ENCODE results near the gene CHEK1.

CHEK1 gene

DNA sequence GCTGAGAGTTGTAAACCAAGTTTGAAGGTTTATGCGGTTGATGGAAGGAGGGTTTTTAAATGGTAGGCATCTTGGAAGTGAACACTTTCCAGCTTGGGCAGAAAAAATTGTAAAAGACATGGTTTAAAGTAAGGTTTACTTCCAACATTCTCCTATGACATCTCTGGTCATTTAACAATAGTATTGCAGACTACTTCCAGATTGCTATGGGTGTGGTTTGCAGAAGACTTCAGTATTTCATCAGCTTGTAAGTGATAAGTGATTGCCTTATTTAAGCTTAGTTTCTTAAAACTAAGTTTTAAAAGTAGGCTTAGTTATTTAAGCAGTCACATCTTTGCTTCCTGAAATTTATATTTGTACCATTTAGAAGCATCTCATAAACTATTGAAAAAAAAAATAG, 39.5 kb upstream of the CHEK1 start:
- no peak for TF ChIP-seq CTCF (conservative IDR thresholded peaks at IDR 0.05; ENCODE audit: low read depth, low read length)

GRCh38 chr11:125586623-125587022, 38.3 kb upstream of the CHEK1 start:
- Histone ChIP-seq H3K36me3 (ENCODE audit: insufficient read depth) (no peaks in the 10 kb centered on the region), H3K27me3 (ENCODE audit: insufficient read depth, low read depth) (no peaks in the 10 kb centered on the region), H4K20me1 (ENCODE audit: insufficient read depth) (no peaks in the 10 kb centered on the region), H3K4me1 (ENCODE audit: low read depth, poor library complexity, severe bottlenecking) (peaks cover 7% of the 10 kb centered on the region), H3K27ac (no peak overlapping the region), H3K4me2 (no peak overlapping the region), H3K9ac (no peak overlapping the region), H2AFZ (ENCODE audit: low read depth) (no peak overlapping the region), H3K4me3 (IDR thresholded peaks at IDR 0.05; ENCODE audit: insufficient read depth, low read depth, low read length) (no peak overlapping the region), H3K79me2 (ENCODE audit: insufficient read depth, low read depth) (no peaks in the 10 kb centered on the region; the same call in 1 of the 2 replicates)
- TF ChIP-seq CTCF (conservative IDR thresholded peaks at IDR 0.05; ENCODE audit: low read depth, low read length) = no peak

More for the DNA sequence above, 39.5 kb upstream of the CHEK1 start:
- no peak overlapping the region for H3K4me2 ChIP-seq
- H4K20me1 ChIP-seq (ENCODE audit: insufficient read depth) = no peaks in the 10 kb centered on the region
- H3K27ac ChIP-seq = no peak overlapping the region
- no peak overlapping the region for H2AFZ ChIP-seq (ENCODE audit: low read depth)
- 0 out of 2 replicates have a peak, but pooled peaks cover 2% of the 10 kb centered on the region for H3K36me3 ChIP-seq (ENCODE audit: insufficient read depth)
- no peaks in the 10 kb centered on the region for H3K79me2 ChIP-seq (ENCODE audit: insufficient read depth, low read depth)
- H3K9ac ChIP-seq = no peak overlapping the region
- H3K4me3 ChIP-seq (IDR thresholded peaks at IDR 0.05; ENCODE audit: insufficient read depth, low read depth, low read length) = no peak overlapping the region
- H3K27me3 ChIP-seq (ENCODE audit: insufficient read depth, low read depth) = no peaks in the 10 kb centered on the region
- no peaks in the 10 kb centered on the region for H3K4me1 ChIP-seq (ENCODE audit: low read depth, poor library complexity, severe bottlenecking)

DNA sequence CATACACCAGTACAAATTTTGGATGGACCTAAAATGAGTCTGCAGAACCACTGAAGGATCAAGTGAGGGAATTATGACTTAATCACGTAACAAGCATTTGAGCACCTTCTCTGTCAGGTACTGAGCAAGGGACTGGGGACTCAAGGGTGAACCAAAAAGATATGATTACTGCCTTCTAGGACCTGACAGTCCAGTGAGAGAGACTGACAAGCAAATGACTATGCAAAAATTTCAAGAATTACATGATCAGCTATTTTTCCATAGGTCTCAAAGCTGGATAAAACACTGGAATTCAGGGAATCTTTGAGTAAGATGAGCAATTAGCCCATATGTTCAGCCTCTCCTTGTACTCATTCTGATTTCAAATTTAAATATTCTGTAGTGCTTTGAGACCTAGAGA, 37.5 kb upstream of the CHEK1 start:
- H3K27ac ChIP-seq = no peak overlapping the region
- no peaks in the 10 kb centered on the region for H4K20me1 ChIP-seq (ENCODE audit: insufficient read depth)
- H3K4me1 ChIP-seq (ENCODE audit: low read depth, poor library complexity, severe bottlenecking) = peaks cover 7% of the 10 kb centered on the region
- H3K27me3 ChIP-seq (ENCODE audit: insufficient read depth, low read depth) = no peaks in the 10 kb centered on the region
- TF ChIP-seq CTCF (conservative IDR thresholded peaks at IDR 0.05; ENCODE audit: low read depth, low read length) = no peak
- H3K4me2 ChIP-seq = no peak overlapping the region
- H3K36me3 ChIP-seq (ENCODE audit: insufficient read depth) = no peaks in the 10 kb centered on the region
- no peak overlapping the region for H2AFZ ChIP-seq (ENCODE audit: low read depth)
- H3K9ac ChIP-seq = no peak overlapping the region
- H3K79me2 ChIP-seq (ENCODE audit: insufficient read depth, low read depth) = no peaks in the 10 kb centered on the region; the same call in 1 of the 2 replicates
- H3K4me3 ChIP-seq (IDR thresholded peaks at IDR 0.05; ENCODE audit: insufficient read depth, low read depth, low read length) = no peak overlapping the region

DNA sequence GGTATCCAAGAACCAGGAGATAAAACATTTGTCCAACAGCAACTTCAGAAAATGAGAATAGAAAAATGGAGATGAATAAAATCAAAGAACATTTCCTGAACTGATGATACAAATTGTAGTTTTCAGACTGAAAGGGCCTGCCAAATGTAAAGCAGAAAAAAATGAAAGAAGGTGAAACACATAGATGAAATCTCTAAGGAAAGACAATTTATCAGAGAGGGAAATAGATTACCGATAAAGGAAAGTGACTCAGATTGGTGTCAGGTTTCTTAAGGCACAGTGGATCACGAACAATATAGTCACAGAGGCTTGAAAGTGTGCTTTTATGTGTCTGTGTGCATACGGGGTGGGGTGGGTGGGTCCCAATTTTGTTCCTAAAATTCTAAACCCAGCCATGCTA, 36.5 kb upstream of the CHEK1 start:
- Histone ChIP-seq H3K27ac (no peak overlapping the region), H3K9ac (no peak overlapping the region), H3K27me3 (ENCODE audit: insufficient read depth, low read depth) (no peaks in the 10 kb centered on the region), H2AFZ (ENCODE audit: low read depth) (no peak overlapping the region), H3K36me3 (ENCODE audit: insufficient read depth) (no peaks in the 10 kb centered on the region), H3K4me2 (no peak overlapping the region), H4K20me1 (ENCODE audit: insufficient read depth) (no peaks in the 10 kb centered on the region), H3K79me2 (ENCODE audit: insufficient read depth, low read depth) (peaks cover 7% of the 10 kb centered on the region; the same call in 1 of the 2 replicates), H3K4me3 (IDR thresholded peaks at IDR 0.05; ENCODE audit: insufficient read depth, low read depth, low read length) (no peak overlapping the region), H3K4me1 (ENCODE audit: low read depth, poor library complexity, severe bottlenecking) (peaks cover 7% of the 10 kb centered on the region)
- TF ChIP-seq CTCF (conservative IDR thresholded peaks at IDR 0.05; ENCODE audit: low read depth, low read length) = no peak
